ENCODE data around the gene SUGCT. TPM values are rescaled to one million over a fixed set of nuclear protein-coding genes. Genes with fewer than 3 reads are reported as not detected.

Gene SUGCT
- total RNA-seq, 4 donors from 2014 or later = 1.1 to 3.6 (median 2.6) TPM

GRCh38 chr7:40796723-40797122, 661.9 kb downstream of the SUGCT start:
- no peak for ATAC-seq (ENCODE audit: low FRiP score)
- TF ChIP-seq CTCF (IDR thresholded peaks at IDR 0.05) = no peak

GRCh38 chr7:40798613-40799012, 663.8 kb downstream of the SUGCT start:
- DNase-seq (ENCODE audit: low spot score) (no peak), ATAC-seq (ENCODE audit: low FRiP score) (no peak)
- TF ChIP-seq CTCF (IDR thresholded peaks at IDR 0.05) = no peak

More at GRCh38 chr7:40796723-40797122, 661.9 kb downstream of the SUGCT start:
- DNase-seq (ENCODE audit: low spot score) = no peak

GRCh38 chr7:40799493-40800403, 664.9 kb downstream of the SUGCT start:
- ATAC-seq (ENCODE audit: low FRiP score) = no peak
- TF ChIP-seq CTCF (IDR thresholded peaks at IDR 0.05) = no peak

GRCh38 chr7:40800771-40801170, 666.0 kb downstream of the SUGCT start:
- TF ChIP-seq CTCF (IDR thresholded peaks at IDR 0.05) = no peak
- no peak for DNase-seq (ENCODE audit: low spot score)
- ATAC-seq (ENCODE audit: low FRiP score) = no peak

More at GRCh38 chr7:40799493-40800403, 664.9 kb downstream of the SUGCT start:
- no peak for DNase-seq (ENCODE audit: low spot score)

GRCh38 chr7:40802497-40802896, 667.7 kb downstream of the SUGCT start:
- no peak for ATAC-seq (ENCODE audit: low FRiP score)
- no peak for TF ChIP-seq CTCF (IDR thresholded peaks at IDR 0.05)
- no peak for DNase-seq (ENCODE audit: low spot score)

GRCh38 chr7:40804477-40805215, 669.8 kb downstream of the SUGCT start:
- DNase-seq (ENCODE audit: low spot score) = no peak
- no peak for ATAC-seq (ENCODE audit: low FRiP score)
- TF ChIP-seq CTCF (IDR thresholded peaks at IDR 0.05) = no peak
